GM19193 (cell line): ENCODE measurements around the gene NRXN3.

Experiments
- POLR2A ChIP-seq: IDR thresholded peaks from 4 replicates; pipeline ENCODE4 v1.6.1; 2011; ENCODE audit not compliant: insufficient read depth, insufficient read length; ENCODE audit errors: extremely low read depth

NRXN3 gene

DNA sequence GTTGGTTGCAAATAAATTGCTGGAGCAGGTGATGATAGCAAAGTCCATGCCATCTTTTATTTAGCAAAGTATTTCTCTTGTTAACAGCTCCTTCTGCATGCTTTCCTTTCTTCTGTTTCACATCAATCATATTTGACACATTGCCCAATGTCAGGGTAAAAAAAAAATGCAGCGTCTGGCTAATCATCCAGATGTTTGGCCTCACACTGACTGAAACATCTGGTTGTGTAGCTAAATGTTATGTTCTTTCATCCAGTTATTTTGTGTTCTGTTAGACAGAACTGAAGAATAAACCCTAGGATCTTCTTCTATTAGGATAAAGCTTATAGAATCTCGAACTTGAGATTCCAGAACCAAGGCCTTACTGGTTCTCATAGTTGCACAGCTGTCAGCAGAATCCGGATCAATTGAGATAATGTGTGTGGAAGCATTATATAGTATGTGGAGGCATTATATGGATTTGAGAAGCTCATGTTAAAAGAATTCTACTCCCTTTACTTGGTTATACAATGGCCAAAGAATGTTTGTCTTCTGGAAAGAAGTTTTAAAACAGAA, 1182.0 kb downstream of the NRXN3 start:
- no peak for TF ChIP-seq POLR2A

DNA sequence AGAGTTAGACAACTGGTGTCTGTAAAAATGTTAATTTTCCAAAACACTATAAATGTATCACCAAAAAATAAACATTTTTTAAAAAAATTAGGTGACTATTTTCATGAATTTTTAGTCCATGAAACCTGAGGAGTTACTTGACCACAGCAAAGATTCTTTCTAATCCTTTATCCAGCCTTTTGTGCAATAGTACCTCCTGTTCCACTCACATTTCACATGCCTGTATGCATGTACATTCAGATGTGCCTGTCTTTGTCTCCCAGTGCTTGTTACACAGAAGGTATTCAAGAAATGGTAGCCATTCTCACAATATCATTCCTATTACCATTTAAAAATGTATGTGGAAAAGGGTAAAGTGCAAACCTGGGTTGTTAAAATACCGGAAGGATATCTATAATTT, 1184.2 kb downstream of the NRXN3 start:
- no peak for TF ChIP-seq POLR2A

DNA sequence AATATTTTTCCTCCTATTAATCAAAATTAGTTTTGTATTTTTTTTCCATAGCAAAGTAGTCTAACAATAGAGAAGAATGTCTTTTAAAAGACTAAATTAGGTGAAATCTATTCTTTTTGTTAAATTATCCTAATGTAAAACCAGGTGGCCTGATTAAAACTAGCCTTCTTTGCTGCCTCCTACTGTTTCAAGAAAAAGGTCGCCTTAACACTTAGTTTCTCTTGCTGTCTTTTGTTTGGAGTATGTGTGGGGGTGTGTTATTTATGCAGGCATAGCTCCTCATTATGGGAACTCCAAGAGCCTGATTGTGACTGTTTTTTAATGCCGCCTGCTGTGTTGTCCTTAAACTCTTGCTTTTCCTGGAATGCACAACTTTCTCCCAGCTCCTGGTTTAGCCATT, 1185.9 kb downstream of the NRXN3 start:
- TF ChIP-seq POLR2A = no peak

DNA sequence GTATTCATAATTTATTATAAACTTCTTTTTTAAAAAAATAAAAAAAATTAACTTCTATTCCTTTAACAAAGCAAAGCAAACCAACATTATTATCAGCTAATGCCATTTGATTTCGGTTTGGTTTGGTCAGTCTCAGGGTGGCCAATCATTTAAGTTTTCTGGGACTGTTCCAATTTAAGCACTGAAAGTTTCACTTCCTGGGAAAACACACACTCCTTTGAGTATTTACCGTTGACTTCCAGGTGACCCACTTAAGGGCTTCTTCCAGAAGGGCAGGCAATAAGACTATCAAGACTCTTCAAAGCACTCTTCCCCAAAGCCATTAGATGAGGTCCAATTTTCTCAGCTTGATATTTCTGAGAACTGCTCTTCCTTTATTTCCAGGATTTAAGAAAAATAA, 1187.1 kb downstream of the NRXN3 start:
- TF ChIP-seq POLR2A = no peak

DNA sequence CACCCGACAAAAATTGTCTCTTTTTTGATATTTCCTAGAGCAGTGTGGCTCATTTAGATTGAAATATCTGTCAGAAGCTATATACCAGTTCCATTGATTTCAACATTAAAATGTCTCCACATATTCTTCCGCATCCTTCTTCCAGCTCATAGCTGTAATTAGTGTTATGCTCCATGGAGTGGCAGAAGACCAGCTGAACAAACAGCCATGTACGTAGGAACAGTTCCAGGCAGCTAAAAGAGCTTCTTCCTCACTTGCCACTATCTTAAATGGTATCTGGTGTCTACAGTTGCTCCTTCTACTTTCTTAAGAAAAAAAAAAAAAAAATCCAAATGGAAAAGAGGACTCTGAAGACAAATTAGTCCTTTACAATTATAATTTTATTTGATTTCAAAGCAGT, 1193.1 kb downstream of the NRXN3 start:
- no peak for TF ChIP-seq POLR2A

DNA sequence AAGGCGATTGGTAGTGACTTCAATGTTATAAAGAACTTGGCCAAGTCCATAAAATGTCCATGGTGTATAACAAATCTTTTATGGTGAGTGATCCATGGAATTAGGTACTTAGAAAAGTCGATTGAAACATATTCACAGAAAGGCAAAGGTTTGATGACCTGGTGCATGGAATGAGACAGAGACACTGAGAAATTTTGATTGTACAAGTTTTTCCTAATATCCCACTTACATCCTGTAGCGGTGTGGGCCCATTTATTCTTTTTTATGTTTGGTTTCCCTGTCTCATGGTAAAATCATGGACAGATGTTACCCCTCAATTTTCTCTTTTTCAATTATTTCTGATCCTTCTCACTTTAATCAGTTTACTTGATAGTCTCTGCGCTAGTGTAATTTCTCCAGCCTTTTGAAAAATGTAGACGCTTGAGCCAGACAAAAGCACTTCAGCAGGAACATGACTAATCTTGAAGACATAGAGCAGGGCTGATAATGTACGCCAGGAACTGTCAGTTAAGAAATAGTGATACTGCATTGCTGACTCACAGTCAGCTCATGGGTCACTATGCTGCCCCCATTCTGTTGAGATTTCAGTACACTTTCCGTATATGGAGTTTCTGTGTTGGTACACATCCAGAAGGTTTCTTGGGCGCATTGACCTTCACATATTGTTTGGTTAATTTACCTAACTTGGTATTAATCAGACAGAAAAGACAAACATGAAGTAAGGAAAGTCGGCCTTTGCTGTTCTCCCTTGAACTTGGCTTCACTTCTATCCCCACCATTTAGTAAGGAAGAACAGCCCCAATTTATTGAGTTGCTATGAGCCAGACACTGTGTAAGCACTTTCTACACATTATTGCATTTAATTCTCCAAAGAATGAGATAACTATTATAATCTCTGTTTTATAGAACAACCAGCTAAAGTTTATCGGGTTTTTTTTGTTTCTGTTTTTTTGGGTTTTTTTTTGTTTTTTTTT, 1199.5 kb downstream of the NRXN3 start:
- no peak for TF ChIP-seq POLR2A

DNA sequence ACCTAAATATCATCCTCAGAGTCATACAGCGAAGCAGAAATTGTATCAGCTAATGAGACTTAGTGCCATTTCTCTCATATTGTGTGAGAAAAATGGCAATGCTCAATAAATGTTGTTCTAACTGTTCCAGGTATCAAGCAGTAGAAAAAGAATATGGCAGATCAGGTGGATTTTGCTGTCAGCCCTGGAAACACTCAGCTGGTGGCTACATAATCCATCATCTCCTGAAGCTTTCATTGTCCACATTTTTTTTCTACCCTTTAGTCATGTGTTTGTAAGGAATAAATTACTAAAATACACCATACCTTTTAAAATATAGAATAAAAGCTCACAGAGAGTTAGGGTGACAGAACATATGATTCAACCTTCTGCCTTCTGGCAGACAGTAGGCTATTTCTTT, 1200.8 kb downstream of the NRXN3 start:
- no peak for TF ChIP-seq POLR2A

DNA sequence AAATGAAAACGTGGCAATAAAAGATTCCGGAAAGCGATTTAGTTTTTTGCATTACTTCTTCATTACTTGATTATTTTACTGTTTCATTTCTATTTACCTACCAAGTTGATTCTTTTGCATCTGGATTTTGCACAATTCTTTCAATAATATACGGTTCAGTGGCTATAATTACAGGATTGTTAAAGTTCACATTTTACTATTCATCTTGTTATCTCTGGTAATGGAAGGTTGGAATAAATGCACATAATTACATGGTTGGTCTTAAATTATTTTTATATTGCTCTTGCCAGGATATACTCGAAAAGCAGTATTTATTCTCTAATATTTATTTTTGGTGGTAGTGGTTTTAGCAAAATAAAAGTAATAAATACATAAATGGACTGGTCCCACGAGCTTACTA, 1203.3 kb downstream of the NRXN3 start:
- TF ChIP-seq POLR2A = no peak

DNA sequence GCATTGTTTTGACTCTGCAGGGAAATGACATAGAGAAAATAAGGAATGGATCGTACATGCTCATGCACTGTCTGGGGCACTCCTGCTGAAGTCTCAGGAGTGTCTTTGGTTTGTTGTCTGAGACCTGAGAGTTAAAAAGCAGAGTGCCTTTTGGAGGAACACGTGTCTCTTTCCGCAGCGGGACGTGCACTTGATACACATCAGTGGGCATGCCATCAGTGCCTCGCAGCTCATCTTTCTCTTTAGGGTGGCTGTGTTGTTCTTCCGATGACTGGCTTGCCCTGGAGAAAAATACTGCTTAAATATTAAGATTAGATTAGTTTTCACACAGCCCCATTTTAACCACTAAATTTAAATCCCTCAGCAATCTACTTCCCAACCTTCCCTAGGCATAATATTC, 1205.2 kb downstream of the NRXN3 start:
- TF ChIP-seq POLR2A = no peak

DNA sequence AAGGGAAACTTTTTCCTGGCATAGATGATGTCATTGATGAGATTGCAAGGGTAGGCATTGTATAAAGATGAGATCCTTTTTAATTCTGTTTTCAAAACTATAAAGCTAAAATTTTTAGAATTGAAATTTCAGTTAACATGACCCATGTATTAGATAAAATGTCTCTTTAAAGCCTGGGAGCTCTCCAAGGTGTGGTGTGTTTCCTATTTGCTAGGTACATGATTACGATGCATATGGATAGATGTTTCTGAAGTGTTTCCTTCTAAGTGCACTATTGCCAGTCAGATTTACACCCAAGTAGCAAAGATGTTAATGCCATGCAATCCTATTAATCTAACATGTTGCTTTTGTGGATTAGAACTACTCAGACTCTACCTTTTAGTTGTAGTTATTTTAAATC, 1206.4 kb downstream of the NRXN3 start:
- TF ChIP-seq POLR2A = no peak

DNA sequence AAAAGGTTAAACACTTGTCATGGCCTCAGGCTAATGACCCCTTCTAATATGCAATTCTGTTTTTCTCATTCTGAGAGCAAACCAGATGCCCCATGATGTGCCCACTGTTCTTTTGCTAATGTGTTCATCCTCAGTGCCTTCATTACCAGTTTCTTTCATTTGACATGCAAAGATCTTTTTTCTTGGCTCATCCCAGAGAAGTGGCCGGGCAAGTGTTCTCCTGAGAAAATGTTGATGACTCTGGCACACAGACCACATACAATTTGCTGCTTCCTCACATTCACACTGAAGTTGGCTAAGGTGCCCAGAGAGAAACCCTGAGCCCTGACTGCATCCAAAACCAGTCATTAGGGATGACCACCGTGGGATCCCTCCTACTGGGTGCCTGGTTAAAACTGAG, 1207.8 kb downstream of the NRXN3 start:
- no peak for TF ChIP-seq POLR2A

DNA sequence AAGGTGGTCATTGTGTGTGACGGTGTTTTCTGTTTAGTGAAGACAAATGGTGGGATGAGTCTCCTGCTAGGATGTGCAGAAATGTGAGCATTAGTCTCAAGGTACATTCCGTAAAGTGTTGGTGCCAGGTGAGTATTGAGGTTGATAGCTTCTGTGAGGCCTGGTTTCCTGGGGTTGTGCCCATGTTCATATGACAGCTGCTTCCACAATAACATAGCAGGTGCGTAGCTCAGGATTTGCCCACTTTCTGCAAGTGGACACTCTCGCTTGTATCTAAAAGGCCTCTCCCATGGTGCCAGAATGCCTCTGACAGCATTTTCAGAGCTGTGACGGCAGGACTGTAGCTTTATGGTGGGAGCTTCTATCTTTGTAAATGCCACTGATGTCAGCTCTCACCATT, 1209.1 kb downstream of the NRXN3 start:
- no peak for TF ChIP-seq POLR2A

DNA sequence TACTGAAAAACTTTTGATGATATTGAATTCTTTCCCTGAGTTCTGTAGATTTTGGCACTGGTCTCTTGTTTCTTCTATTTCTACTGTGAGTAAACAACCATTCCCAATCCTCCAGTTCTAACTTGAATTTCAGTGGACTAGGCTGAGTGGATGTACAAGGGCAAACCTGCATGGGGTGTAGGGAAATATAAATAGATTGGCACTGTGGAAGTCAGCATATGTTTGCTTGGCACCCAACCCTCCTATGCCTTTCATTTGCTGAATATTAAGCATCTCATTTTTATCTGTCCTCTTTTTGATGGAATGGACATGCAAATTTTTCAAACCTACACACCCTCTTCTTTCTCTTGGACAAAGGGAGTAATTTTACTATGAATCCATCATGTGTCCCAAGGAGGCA, 1212.9 kb downstream of the NRXN3 start:
- no peak for TF ChIP-seq POLR2A

DNA sequence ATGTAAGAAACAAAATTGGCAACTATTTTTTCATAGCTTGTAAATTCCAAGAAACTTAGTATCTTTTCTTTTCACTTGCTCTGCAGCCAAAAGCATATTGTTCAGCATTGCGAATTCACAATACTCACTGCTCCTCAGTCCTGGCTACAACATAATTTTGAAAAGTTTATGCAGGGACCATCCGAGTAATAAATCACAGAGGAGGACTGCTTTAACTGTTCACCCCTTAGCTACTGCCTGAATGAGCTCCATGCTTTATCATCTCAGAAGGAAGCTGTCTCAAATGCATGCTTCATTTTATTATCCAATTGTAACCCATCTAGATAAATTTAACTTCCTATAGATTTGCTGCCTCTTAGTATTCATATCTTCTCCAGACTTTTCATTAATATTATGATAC, 1213.3 kb downstream of the NRXN3 start:
- no peak for TF ChIP-seq POLR2A

DNA sequence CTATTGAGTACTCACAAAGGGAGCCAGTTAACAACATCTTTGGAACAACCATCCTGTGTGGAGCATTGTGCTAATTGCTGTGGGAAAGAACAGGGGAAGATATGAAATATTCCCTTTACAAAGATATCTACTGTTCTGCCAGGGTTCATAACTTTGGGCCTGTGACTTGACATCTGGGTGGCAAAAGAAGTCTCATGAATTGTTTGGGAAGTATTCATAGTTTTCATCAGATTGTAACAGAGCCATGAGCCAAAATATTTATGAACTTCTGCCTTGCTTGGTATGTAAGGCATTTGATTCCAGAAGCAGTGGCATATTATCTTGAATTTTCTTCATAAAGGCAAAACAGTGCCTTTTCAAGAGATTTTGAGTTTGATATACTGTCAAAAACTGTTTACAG, 1224.9 kb downstream of the NRXN3 start:
- no peak for TF ChIP-seq POLR2A

DNA sequence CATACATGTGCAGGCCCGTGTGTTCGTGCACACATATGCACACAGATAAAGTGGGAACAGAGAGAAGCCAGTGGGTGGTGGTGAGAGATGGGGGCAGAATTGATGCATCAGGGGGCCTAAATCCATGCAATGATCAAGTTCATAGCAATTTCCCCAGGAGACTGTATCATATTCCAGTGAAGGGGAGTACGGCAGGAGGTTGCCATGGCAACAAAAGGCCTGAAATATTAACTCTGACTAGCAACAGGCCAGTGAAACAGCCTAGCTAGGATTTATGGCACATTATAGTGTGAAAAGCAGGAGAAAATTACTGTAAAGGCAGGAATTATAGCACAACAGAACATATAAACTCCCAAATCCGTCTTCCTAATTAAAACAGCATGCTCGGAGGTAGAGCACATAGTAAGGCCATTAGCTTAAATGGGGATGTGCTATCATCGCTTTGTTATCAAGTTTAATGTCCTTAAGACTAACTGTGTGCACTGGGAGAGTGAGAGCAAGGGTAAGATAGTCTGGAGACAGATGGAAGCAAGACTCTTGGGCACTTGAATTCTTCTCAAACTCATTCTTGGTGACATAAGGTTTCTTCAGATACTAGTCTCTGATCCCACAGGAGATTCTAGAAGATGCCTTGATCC, 1234.8 kb downstream of the NRXN3 start:
- no peak for TF ChIP-seq POLR2A
